Aorta (tissue), 5 donors: ENCODE measurements around the gene ZC3H7A. TPM values are rescaled to one million over a fixed set of nuclear protein-coding genes. Genes with fewer than 3 reads are reported as not detected.

Source experiments
- ATAC-seq: fragments of 200-7000 bp; cut with Tn5 transposase; one replicate; pipeline ENCODE4 v1.9.1; 2022; ENCODE audit warnings: moderate library complexity; ENCODE audit not compliant: low FRiP score
- DNase-seq, 2 donors: peaks; one replicate each; pipeline ENCODE4 v3.0.0-alpha.2; 2020
- H3K27ac ChIP-seq, 2 donors: one replicate each; pipeline ENCODE4 v1.5.1; 2013; ENCODE audit warnings: low read length in 2 of 2, mild to moderate bottlenecking in 2 of 2, moderate library complexity in 2 of 2, control low read depth in 1 of 2, inconsistent platforms in 1 of 2, low read depth in 1 of 2
- H3K27me3 ChIP-seq, 2 donors: one replicate each; pipeline ENCODE4 v1.6.1; 2013; ENCODE audit warnings: control low read depth in 1 of 2, low read length in 1 of 2, mild to moderate bottlenecking in 1 of 2, moderate library complexity in 1 of 2; ENCODE audit not compliant: insufficient read depth in 2 of 2, control insufficient read depth in 1 of 2
- H3K36me3 ChIP-seq, 2 donors: one replicate each; pipeline ENCODE4 v1.6.1; 2013; ENCODE audit warnings: control low read depth in 1 of 2, low read length in 1 of 2, mild to moderate bottlenecking in 1 of 2; ENCODE audit not compliant: insufficient read depth in 2 of 2, control insufficient read depth in 1 of 2
- H3K4me1 ChIP-seq, 2 donors: one replicate each; pipeline ENCODE4 v1.6.1; 2013; ENCODE audit warnings: low read length in 2 of 2, control low read depth in 1 of 2, mild to moderate bottlenecking in 1 of 2, moderate library complexity in 1 of 2; ENCODE audit not compliant: insufficient read depth in 2 of 2, control insufficient read depth in 1 of 2
- H3K4me3 ChIP-seq, 2 donors: one replicate each; pipeline ENCODE4 v1.5.1; 2013; ENCODE audit warnings: low read length in 2 of 2, control low read depth in 1 of 2, mild to moderate bottlenecking in 1 of 2
- H3K9me3 ChIP-seq: one replicate; pipeline ENCODE4 v1.6.1; 2013; ENCODE audit warnings: mild to moderate bottlenecking, low read length; ENCODE audit not compliant: control insufficient read depth
- WGBS, 2 donors: extraction: QIAGEN DNeasy Blood & Tissue Kit; methylation state at CpG; one replicate each; pipeline ENCODE4 v1.1.7; 2013; 5-methylcytosine and 5-hydroxymethylcytosine counted together
- intact Hi-C, 2 donors: fragments of 100-400 bp; cut with DNase I; formaldehyde crosslinking; loops; one replicate each; pipeline versions ENCODE4 v1.14.2 to v1.15.0; 2022
- long read RNA-seq, 2 donors: library from polyadenylated mRNA; unstranded; transcript quantifications; one replicate each; pipeline ENCODE4 v2.0.0, GENCODE V29; 2020 to 2021
- polyA plus RNA-seq, 2 donors: library from polyadenylated mRNA; stranded (reverse); fragments of 200-250 nt; gene quantifications; one replicate each; pipeline ENCODE4 v1.2.3, GENCODE V29; 2013
- total RNA-seq, 2 donors: library from RNA; stranded (reverse); fragmentation: NEBNext Ultra II Directional; extraction: Animal tissue kit (Norgen Biotek cat#: 25700); gene quantifications; one replicate each; pipeline ENCODE4 v1.2.1, GENCODE V29; 2021
- donor health status: healthy with polysubstance abuse.
- donor health status: Bipolar disorder and iron deficiency.
- donor health status: DM: no; HTN: no; CAD: no.
- donor health status: DM: no; HTN: no; CAD: no.
- donor health status: DM: yes; HTN: yes; CAD: no.

The ZC3H7A gene, protein sequence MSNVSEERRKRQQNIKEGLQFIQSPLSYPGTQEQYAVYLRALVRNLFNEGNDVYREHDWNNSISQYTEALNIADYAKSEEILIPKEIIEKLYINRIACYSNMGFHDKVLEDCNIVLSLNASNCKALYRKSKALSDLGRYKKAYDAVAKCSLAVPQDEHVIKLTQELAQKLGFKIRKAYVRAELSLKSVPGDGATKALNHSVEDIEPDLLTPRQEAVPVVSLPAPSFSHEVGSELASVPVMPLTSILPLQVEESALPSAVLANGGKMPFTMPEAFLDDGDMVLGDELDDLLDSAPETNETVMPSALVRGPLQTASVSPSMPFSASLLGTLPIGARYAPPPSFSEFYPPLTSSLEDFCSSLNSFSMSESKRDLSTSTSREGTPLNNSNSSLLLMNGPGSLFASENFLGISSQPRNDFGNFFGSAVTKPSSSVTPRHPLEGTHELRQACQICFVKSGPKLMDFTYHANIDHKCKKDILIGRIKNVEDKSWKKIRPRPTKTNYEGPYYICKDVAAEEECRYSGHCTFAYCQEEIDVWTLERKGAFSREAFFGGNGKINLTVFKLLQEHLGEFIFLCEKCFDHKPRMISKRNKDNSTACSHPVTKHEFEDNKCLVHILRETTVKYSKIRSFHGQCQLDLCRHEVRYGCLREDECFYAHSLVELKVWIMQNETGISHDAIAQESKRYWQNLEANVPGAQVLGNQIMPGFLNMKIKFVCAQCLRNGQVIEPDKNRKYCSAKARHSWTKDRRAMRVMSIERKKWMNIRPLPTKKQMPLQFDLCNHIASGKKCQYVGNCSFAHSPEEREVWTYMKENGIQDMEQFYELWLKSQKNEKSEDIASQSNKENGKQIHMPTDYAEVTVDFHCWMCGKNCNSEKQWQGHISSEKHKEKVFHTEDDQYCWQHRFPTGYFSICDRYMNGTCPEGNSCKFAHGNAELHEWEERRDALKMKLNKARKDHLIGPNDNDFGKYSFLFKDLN
- 10 to 100 TPM; 69.7 to 86.2 TPM for total RNA-seq
- polyA plus RNA-seq: 10 to 100 TPM; 45.4 to 46.7 TPM
- long read RNA-seq, donor 1, partial matches to known transcripts: 18 of 23 reads
- long read RNA-seq, donor 1, other reads (novel, unspliced or antisense): 4 of 23 reads
- long read RNA-seq, donor 2, transcript ZC3H7A-201 (23 exons, 3,825 nt): major isoform, 14 of 32 reads
- long read RNA-seq, donor 2, partial matches to known transcripts: 5 of 32 reads
- long read RNA-seq, donor 2, other reads (novel, unspliced or antisense): 13 of 32 reads

GRCh38 chr16:11797166-11797956, at the start of gene ZC3H7A:
Gene ZC3H7A (minus strand): TSS chr16:11797258. CDS start chr16:11782354, 14,904 bp downstream.
- no peaks in the 10 kb centered on the region for H3K4me1 ChIP-seq
- ATAC-seq (peak; percentile 98), DNase-seq (peak; percentile 99)
- peak within 1 kb of the TSS; percentile 94 to 98 for H3K4me3 ChIP-seq
- 0 to 1% methylated on average over 57 to 80 of the region's 80 CpGs for WGBS, 2 donors
- intact Hi-C loops: loop anchor here in 1 of 2 donors (1.0 to 2.0 kb wide), 2 partner anchors 55 to 300 kb away; partner anchors contain the start of gene TXNDC11
- H3K27me3 ChIP-seq: no peaks in the 10 kb centered on the region
- H3K27ac ChIP-seq: peak within 1 kb of the TSS; percentile 91 to 95
- no peaks in the 10 kb centered on the region for H3K36me3 ChIP-seq
- H3K9me3 ChIP-seq: no peaks in the 10 kb centered on the region

GRCh38 chr16:11844499-11844898, 47.4 kb upstream of the ZC3H7A start:
- no peak for ATAC-seq
- intact Hi-C loops: no loop called here
- DNase-seq: no peak
- H3K27me3 ChIP-seq: no peaks in the 10 kb centered on the region
- no peaks in the 10 kb centered on the region for H3K9me3 ChIP-seq
- WGBS, 2 donors: 87 to 89% methylated on average over 4 of the region's 4 CpGs
- H3K27ac ChIP-seq: no peak overlapping the region
- H3K4me1 ChIP-seq: peaks cover 0 to 3% of the 10 kb centered on the region in 2 donors
- H3K36me3 ChIP-seq: peaks cover 12 to 18% of the 10 kb centered on the region in 2 donors
- no peak overlapping the region for H3K4me3 ChIP-seq

- Histone ChIP-seq H3K27me3 (no peaks in the 10 kb centered on the region), H3K27ac (no peak overlapping the region), H3K36me3 (peaks cover 12 to 19% of the 10 kb centered on the region in 2 donors), H3K4me1 (peaks cover 0 to 2% of the 10 kb centered on the region in 2 donors), H3K9me3 (no peaks in the 10 kb centered on the region), H3K4me3 (no peak overlapping the region)
- DNase-seq (no peak), ATAC-seq (no peak)
- intact Hi-C loops: no loop called here
- WGBS, 2 donors: 86 to 93% methylated on average over 5 of the region's 5 CpGs
Observed at GRCh38 chr16:11843861-11844260, 46.8 kb upstream of the ZC3H7A start.

DNA sequence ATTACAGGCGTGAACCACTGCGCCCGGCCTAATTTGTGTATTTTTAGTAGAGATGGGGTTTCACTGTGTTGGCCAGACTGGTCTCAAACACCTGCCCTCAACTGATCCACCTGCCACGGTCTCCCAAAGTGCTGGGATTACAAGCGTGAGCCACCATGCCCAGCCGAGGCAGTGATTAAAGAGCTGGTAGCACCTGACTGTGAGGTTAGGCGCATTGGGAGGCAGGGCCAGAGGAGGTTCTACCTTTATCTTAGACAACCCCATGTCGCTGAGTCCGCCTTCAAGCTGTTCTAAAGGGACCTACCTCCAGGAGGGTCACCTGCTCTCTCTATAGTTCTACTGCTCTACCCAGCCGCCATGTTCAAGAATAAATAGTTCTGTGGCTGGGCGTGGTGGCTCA, 46.1 kb upstream of the ZC3H7A start:
- ATAC-seq (no peak), DNase-seq (no peak)
- Histone ChIP-seq H3K4me1 (no peaks in the 10 kb centered on the region), H3K4me3 (no peak overlapping the region), H3K9me3 (no peaks in the 10 kb centered on the region), H3K27me3 (no peaks in the 10 kb centered on the region), H3K36me3 (peaks cover 12 to 19% of the 10 kb centered on the region in 2 donors), H3K27ac (no peak overlapping the region)
- 98% methylated on average over 11 of the region's 11 CpGs for WGBS, 2 donors
- intact Hi-C loops: no loop called here

DNA sequence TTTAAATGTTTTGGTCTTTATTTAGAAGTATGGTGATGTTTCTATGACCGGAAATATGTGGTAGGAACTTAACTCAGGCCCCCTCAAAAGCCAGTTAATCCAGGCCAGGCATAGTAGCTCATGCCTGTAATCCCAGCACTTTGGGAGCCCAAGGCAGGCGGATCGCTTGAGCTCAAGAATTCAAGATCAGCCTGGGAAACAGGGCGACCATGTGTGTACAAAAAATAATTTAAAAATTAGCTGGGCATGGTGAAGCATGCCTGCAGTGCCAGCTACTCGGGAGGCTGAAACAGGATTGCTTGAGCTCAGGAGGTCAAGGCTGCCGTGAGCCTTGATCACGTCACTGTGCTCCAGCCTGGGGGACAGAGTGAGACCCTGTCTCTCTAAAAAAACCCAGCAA, 44.0 kb upstream of the ZC3H7A start:
- H3K4me1 ChIP-seq: peaks cover 4% of the 10 kb centered on the region in 2 donors
- DNase-seq (no peak), ATAC-seq (no peak)
- no peak overlapping the region for H3K4me3 ChIP-seq
- no peaks in the 10 kb centered on the region for H3K27me3 ChIP-seq
- H3K27ac ChIP-seq: no peak overlapping the region
- peaks cover 12 to 16% of the 10 kb centered on the region in 2 donors for H3K36me3 ChIP-seq
- WGBS, 2 donors: 91 to 92% methylated on average over 7 of the region's 7 CpGs
- intact Hi-C loops: no loop called here
- no peaks in the 10 kb centered on the region for H3K9me3 ChIP-seq

GRCh38 chr16:11836650-11837244, 39.7 kb upstream of the ZC3H7A start:
- Histone ChIP-seq H3K4me1 (peaks cover 4% of the 10 kb centered on the region in 2 donors), H3K27me3 (no peaks in the 10 kb centered on the region), H3K9me3 (no peaks in the 10 kb centered on the region), H3K4me3 (no peak overlapping the region), H3K27ac (peak overlapping the region; percentile 5 to 72), H3K36me3 (peaks cover 3 to 16% of the 10 kb centered on the region in 2 donors)
- no peak for DNase-seq
- intact Hi-C loops: no loop called here
- no peak for ATAC-seq
- WGBS, 2 donors: 35 to 38% methylated on average over 7 of the region's 7 CpGs

DNA sequence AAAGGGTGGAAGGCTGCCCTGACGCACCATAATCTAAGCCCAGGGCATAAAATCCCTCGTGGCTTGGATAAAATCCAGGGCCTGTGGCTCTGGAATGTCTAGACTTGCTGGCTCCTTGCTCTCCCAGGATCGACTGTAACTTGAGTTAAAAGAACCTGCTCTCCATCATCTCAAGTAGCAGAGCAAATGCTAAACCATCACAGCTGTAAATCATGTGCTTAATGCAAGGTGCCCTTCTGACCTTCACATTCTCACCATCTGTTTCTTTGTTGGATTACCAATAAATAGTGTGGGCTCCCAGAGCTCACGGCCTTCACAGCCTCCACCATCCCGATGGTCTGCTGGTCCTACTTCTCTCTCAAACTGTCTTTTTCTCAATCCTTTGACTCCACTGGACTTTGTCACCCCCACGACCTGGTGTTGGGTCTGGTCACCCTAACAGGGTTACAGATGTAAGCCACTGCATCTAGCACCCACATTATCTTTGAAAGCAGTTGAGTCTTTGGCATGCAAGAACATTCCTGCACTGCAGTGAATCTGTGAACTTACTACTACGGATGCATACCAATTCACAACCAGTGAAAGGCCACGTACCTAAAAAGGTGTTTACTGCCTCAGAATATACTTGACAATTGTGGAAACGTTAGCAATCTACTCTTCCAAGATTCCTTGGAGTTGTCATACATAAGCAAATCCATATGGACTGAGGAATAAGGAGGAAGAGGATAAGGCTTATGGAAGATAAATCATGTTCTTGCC, 39.0 kb upstream of the ZC3H7A start:
- Histone ChIP-seq H3K27ac (peak overlapping the region; percentile 5 to 92), H3K36me3 (peaks cover 1 to 14% of the 10 kb centered on the region in 2 donors), H3K4me3 (no peak overlapping the region), H3K27me3 (no peaks in the 10 kb centered on the region), H3K9me3 (no peaks in the 10 kb centered on the region), H3K4me1 (peaks cover 4% of the 10 kb centered on the region in 2 donors)
- no peak for ATAC-seq
- peak in 1 of 2 donors; percentile 69 for DNase-seq
- intact Hi-C loops: no loop called here
- 30 to 32% methylated on average over 9 of the region's 9 CpGs for WGBS, 2 donors
